ENCODE measurements around the gene KRT27. TPM values are rescaled to one million over a fixed set of nuclear protein-coding genes. Genes with fewer than 3 reads are reported as not detected.

KRT27 gene
- total RNA-seq, 2 donors from 2014 or later = 0.36 TPM; not detected in 1

Other genes with a start within 250 kb of the KRT27 start
- gene CCR7, start 217.1 kb downstream of the KRT27 start, total RNA-seq = under 1 TPM; 0.31 to 0.95 TPM
- 10 to 100 TPM; 74.5 to 76.4 TPM for gene SMARCE1, start 134.7 kb downstream of the KRT27 start, total RNA-seq
- under 1 TPM; 0.27 to 0.67 TPM for gene KRT222, start 117.4 kb downstream of the KRT27 start, total RNA-seq
- gene KRT24, start 78.8 kb downstream of the KRT27 start, total RNA-seq = 1 to 10 TPM in 1 of 2 donors, under 1 TPM in 1; 0.46 to 1.3 TPM
- gene KRT25, start 27.2 kb downstream of the KRT27 start, total RNA-seq = not detected
- not detected for gene KRT26, start 10.3 kb downstream of the KRT27 start, total RNA-seq
- not detected for gene KRT28, start 17.4 kb upstream of the KRT27 start, total RNA-seq
- 10 to 100 TPM; 25.1 to 38.9 TPM for gene KRT10, start 40.1 kb upstream of the KRT27 start, total RNA-seq
- 1 to 10 TPM; 1.2 to 3.9 TPM for gene KRT12, start 84.7 kb upstream of the KRT27 start, total RNA-seq
- 1,000 to 10,000 TPM; 1,413 to 1,967 TPM for gene KRT20, start 102.7 kb upstream of the KRT27 start, total RNA-seq
- gene KRT23, start 155.1 kb upstream of the KRT27 start, total RNA-seq = under 1 TPM in 1 of 2 donors, not detected in 1; 0.28 TPM
- gene KRT39, start 184.4 kb upstream of the KRT27 start, total RNA-seq = not detected
- gene KRT40, start 201.8 kb upstream of the KRT27 start, total RNA-seq = under 1 TPM; 0.21 to 0.39 TPM
- not detected for gene KRTAP3-3, start 211.6 kb upstream of the KRT27 start, total RNA-seq
- gene KRTAP3-2, start 217.4 kb upstream of the KRT27 start, total RNA-seq = not detected
- gene KRTAP3-1, start 226.6 kb upstream of the KRT27 start, total RNA-seq = not detected
- not detected for gene KRTAP1-5, start 244.7 kb upstream of the KRT27 start, total RNA-seq
- not detected for gene KRTAP1-4, start 247.6 kb upstream of the KRT27 start, total RNA-seq

All from left colon (tissue), 2 donors.